ENCODE measurements around the gene FGGY. TPM values are rescaled to one million over a fixed set of nuclear protein-coding genes. Genes with fewer than 3 reads are reported as not detected.

FGGY gene
- total RNA-seq, 1 donor from 2014 or later = 10.4 TPM

- no peak for ATAC-seq
Observed at GRCh38 chr1:59748123-59748522, 451.2 kb downstream of the FGGY start.

DNA sequence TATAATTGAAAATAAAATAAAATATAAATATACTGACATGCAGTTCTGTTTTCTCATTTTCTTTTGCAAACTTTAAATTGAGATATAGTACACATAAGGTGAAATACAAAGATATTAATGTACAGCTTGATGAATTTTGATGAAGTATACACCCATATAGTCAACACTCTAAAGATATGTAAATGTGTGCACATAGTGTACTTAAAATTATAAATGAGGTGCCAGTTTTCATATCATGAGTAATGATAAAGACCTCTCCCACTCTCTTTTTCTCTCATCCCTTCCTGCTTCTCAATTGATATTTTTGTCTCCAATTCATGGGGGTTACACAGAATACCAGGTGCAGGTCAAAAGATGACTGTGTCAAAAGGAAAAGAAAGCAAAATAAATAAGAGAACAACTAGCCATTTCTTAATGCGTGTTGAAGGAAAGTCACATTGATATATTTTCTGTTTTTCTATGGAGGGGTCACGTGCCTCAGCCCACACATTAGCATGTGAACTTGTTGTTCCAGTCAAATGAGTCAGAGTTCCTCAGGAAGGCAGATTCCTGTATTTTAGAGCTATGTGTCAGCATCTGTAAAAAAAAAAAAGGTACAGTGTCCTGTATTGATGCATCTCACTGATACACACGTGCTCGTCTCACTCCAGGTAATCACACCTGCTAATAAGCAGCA lies 453.6 kb downstream of the FGGY start:
- peak; percentile 97 for ATAC-seq

GRCh38 chr1:59751004-59751395 lies 454.1 kb downstream of the FGGY start:
- ATAC-seq = no peak

GRCh38 chr1:59751801-59752200 lies 454.9 kb downstream of the FGGY start:
- ATAC-seq = peak; percentile 49

DNA sequence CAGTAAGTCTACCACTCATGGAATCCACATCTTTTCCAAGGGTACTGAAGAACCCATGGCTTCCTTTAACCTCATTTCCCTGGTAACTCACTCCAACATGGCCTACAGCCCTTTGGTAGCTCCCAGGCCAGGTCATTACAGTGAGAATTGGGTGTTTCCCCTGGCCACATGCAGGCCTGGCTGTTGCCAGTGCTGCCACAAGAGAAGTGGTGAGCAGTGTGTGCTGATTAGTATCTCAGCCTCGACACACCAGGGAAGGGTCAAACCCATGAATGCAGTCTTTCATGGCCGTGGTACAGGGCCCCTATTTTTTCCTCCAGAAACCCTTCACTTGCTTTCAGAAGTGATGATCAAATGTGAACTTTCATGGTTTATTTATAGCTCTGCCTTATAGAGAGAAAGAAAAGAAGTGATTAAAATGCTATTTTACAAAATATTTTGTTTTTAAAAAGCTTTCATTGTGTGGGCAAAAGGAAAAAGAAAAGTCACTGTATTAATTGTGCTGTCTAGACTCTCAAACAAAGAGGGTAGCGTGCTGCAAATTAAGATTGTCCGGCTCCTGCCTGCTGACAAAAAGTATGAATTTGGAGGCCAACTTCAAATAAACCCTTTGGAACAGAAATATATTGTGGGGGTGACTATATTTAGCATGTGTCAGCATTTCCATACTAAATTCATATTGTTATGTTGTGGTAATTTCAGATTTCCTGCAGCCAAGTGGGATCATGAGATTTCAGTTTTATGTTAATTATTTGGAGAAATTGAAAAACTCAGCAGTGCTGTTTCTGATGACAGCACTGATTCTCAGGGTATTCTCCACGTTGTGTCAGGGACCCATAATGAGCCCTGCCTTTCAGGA lies 455.9 kb downstream of the FGGY start:
- ATAC-seq = no peak

GRCh38 chr1:59755069-59755685 lies 458.3 kb downstream of the FGGY start:
- ATAC-seq = no peak

GRCh38 chr1:59757197-59757747 lies 460.4 kb downstream of the FGGY start:
- ATAC-seq = no peak

- peak; percentile 92 for ATAC-seq
Observed at GRCh38 chr1:59759156-59759925, 462.4 kb downstream of the FGGY start.

GRCh38 chr1:59761443-59761842 lies 464.5 kb downstream of the FGGY start:
- ATAC-seq = peak; percentile 77

DNA sequence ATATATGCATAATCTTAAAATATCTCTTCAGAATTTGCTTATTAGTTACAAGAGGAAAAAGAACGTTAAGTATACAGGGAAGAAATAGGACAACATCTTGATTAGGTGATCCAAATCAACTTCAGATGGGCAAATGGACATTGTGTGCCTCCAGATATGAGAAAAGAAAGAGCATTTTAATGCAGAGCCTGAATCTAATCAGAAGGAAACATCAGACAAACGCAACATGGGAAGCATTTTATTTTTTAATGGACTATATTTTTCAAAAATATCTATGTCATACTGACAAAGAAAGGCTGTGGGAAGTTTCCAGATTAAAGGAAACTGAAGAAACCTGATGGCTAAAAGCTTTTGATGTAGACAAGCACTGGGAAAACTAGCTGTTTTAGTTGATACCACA lies 466.5 kb downstream of the FGGY start:
- ATAC-seq = no peak

DNA sequence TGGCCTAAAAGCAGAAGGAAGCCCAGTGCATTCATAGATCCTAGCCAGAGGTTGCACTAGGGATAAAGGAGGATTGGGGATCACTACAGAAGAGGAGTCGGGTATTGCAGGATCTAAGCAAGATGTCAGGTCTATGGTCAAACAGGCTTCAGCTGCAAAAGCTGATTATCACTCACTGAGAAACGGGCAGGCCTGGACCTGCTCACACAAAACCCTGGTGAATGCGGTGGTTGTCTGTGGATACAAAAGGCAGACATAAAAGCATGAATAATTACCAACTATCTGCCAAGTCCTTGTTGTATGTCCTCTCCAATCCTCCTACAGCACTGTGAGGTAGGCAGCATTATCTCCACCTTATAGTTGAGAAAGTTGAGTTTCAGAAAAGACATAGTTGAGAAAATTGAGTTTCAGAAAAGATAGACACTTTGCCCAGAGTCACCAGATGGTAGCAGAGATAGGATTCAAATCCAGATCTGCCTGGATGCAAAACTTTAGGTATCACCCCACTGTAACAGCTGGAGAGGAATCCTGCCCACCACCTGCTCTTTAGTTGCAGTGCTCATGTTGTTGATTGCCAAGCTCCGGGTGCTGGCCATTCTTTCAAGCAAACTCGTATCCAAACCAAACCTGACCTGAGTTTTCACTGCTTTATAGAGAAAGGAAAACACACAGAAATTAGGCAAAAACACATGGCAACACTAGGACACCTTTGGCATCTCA lies 468.3 kb downstream of the FGGY start:
- ATAC-seq = peak; percentile 77

DNA sequence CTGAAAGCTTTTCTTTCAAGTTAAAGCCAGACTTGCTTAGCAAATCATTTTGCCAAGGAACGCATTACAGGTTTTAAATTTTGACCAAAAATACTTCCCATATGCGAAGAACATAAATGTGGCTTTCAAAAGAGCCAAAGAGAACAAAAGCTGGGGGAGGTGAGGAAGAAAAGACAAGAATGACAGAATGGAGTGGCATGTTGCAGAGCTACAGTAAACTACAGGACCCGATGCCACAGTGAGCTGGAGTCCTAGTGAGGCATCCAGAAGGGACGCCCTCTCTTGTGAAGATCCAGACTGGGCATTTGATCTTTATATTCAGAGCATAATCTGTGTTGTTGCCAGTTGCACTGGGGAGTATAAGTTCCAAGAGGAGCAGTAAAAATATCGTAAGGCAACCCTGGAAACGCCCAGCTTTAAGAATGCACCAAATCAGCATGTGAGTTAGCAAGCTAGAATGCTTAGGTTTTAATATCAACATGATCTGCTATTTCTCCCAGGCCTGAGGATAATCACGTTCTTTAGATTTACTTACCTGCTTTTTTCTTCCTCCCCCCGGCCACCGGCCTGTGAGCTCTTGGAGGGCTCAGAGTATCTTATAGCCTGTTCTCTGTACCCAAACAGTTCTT lies 469.4 kb downstream of the FGGY start:
- no peak for ATAC-seq

GRCh38 chr1:59767119-59767518 lies 470.2 kb downstream of the FGGY start:
- ATAC-seq = no peak

DNA sequence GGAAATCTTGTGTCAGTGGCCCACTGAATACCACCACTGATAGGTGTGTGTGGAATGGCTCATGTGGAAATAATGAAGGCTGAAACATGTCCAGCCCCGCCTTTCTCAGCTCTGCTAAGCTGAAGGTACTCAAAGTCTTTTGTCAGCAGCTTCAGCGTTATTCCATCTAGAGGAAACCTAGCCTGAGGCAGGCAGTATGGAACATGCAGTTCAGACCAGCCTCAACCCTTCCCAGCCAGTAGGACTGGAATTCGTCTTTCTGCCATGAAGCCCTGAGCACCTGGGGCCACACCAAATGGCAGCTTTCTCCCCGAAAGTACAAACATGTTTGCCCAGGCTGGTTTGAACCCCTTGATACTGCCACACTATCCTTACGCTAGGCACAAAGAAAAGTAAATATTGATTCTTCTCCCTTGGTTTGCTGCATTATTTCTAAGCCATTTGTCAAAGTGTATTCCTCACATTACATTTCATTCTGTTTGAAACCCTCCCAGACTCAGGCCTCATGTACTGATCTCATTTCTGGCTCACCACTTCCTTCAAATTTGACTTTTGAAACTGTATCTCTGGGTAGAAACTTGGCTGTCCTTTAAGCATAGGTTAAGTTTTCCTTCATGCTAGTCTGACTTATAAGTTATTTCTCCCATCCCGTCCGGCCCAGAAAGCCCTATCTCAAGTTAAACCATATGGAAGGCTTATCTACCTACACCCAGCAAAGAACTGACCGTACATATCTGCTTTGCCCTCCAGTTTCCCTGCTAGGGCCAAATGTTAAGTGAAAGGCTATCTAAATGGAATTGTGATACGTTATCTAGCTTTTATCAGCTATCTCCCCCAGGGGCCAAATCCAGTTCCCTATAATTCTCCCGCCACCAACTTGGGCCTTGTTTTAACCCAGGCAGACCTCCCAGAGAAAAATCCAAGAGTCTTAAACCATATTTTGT lies 472.2 kb downstream of the FGGY start:
- peak; percentile 93 for ATAC-seq

GRCh38 chr1:59769736-59770095 lies 472.8 kb downstream of the FGGY start:
- no peak for ATAC-seq

DNA sequence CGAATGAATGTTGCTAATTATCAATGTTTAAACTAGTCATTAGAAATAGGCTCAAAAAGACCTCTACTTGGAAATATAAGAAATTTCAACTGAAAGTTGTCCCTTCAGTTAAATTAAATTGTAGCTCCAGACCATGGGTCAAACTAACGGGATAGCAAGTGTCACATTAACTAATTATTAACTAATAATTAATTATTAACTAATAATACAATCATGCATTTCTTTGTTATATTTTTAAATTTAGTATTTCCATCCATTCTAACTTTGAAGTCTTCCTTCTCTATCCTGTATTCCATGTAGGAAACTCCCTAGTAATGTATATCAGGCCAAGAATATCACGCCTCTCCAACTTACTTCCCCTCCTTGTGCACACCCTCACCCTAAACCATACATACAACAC lies 474.5 kb downstream of the FGGY start:
- ATAC-seq = no peak

- no peak for ATAC-seq
Observed at GRCh38 chr1:59775480-59775879, 478.6 kb downstream of the FGGY start.

- ATAC-seq = no peak
Observed at GRCh38 chr1:59776960-59777852, 480.3 kb downstream of the FGGY start.

- no peak for ATAC-seq
Observed at GRCh38 chr1:59779949-59780348, 483.1 kb downstream of the FGGY start.

Measured in esophagus mucosa (tissue), 1 donor.